Neural cell (in vitro differentiated cells): ENCODE results near the gene CNRIP1. TPM values are rescaled to one million over a fixed set of nuclear protein-coding genes. Genes with fewer than 3 reads are reported as not detected.

Experiments used
- H2AFZ ChIP-seq: fragments of 200-600, 300-800 bp; sonication (generic), shearing (Covaris generic); 2 replicates; pipeline ENCODE4 v1.6.0; 2014; ENCODE audit warnings: low read depth, mild to moderate bottlenecking, antibody characterized with exemption, low read length, moderate library complexity
- H3F3A ChIP-seq: fragments of 200-600 bp; shearing (Covaris generic); 2 replicates; pipeline ENCODE4 v1.6.1; 2016; ENCODE audit warnings: mild to moderate bottlenecking, moderate library complexity, mixed read lengths, antibody characterized with exemption, low read length; ENCODE audit not compliant: insufficient read depth, poor library complexity, severe bottlenecking
- H3K27ac ChIP-seq: fragments of 200-600, 300-800 bp; sonication (generic), shearing (Covaris generic); 2 replicates; pipeline ENCODE4 v1.5.1; 2014; ENCODE audit warnings: mild to moderate bottlenecking, low read length, moderate library complexity
- H3K27me3 ChIP-seq: fragments of 300-800, 200-600 bp; sonication (generic), shearing (Covaris generic); 2 replicates; pipeline ENCODE4 v1.6.0; 2014; ENCODE audit warnings: mild to moderate bottlenecking, low read depth, low read length, moderate library complexity; ENCODE audit not compliant: insufficient read depth
- H3K36me3 ChIP-seq: fragments of 300-800, 200-600 bp; sonication (generic), shearing (Covaris generic); 2 replicates; pipeline ENCODE4 v1.5.1; 2014; ENCODE audit warnings: mild to moderate bottlenecking, antibody characterized with exemption, low read length, moderate library complexity; ENCODE audit not compliant: insufficient read depth
- H3K4me2 ChIP-seq: fragments of 300-800, 200-600 bp; sonication (generic), shearing (Covaris generic); 2 replicates; pipeline ENCODE4 v1.6.0; 2014; ENCODE audit warnings: mild to moderate bottlenecking, low read length
- H3K4me3 ChIP-seq: fragments of 300-800, 200-600 bp; sonication (generic), shearing (Covaris generic); 2 replicates; pipeline ENCODE4 v1.5.1; 2014; ENCODE audit warnings: mild to moderate bottlenecking, low read length, moderate library complexity
- H3K79me2 ChIP-seq: fragments of 200-600 bp; shearing (Covaris generic); replicated peaks from 2 replicates; pipeline ENCODE4 v1.6.0; 2014; ENCODE audit warnings: mild to moderate bottlenecking, low read length, moderate library complexity; ENCODE audit not compliant: insufficient read depth
- H3K9ac ChIP-seq: fragments of 300-800, 200-600 bp; sonication (generic), shearing (Covaris generic); 2 replicates; pipeline ENCODE4 v1.6.1; 2016; ENCODE audit warnings: mild to moderate bottlenecking, low read length, mixed read lengths
- H3K9me2 ChIP-seq: fragments of 200-600 bp; shearing (Covaris generic); 2 replicates; pipeline ENCODE4 v1.6.1; 2016; ENCODE audit warnings: mild to moderate bottlenecking, low read length, mixed read lengths; ENCODE audit not compliant: insufficient read depth
- H3K9me3 ChIP-seq: fragments of 200-600, 300-800 bp; sonication (generic), shearing (Covaris generic); 2 replicates; pipeline ENCODE4 v1.6.1; 2016; ENCODE audit warnings: mild to moderate bottlenecking, mixed run types, low read length, moderate library complexity, mixed read lengths
- H4K20me1 ChIP-seq: fragments of 200-600 bp; shearing (Covaris generic); 2 replicates; pipeline ENCODE4 v1.6.1; 2016; ENCODE audit warnings: mild to moderate bottlenecking, mixed run types; ENCODE audit not compliant: insufficient read depth
- CTCF ChIP-seq: fragments of 450-650 bp; IDR thresholded peaks from 2 replicates; pipeline ENCODE4 v1.5.1; 2014; ENCODE audit warnings: antibody characterized with exemption, mild to moderate bottlenecking, moderate library complexity; ENCODE audit not compliant: poor library complexity, severe bottlenecking
- EP300 ChIP-seq: fragments of 450-650 bp; conservative IDR thresholded peaks from 2 replicates; pipeline ENCODE4 v1.6.1; 2014; ENCODE audit warnings: antibody characterized with exemption, mild to moderate bottlenecking, moderate library complexity; ENCODE audit not compliant: poor library complexity, severe bottlenecking
- EZH2 ChIP-seq: fragments of 200-600, 300-800 bp; shearing (Covaris generic), sonication (generic); IDR thresholded peaks from 2 replicates; pipeline ENCODE4 v1.6.1; 2014; ENCODE audit warnings: antibody characterized with exemption, low read length, borderline replicate concordance, mild to moderate bottlenecking; ENCODE audit not compliant: insufficient read depth, poor library complexity, severe bottlenecking
- MXI1 ChIP-seq: fragments of 450-650 bp; conservative IDR thresholded peaks from 2 replicates; pipeline ENCODE4 v1.6.1; 2014; ENCODE audit warnings: antibody characterized with exemption, mild to moderate bottlenecking; ENCODE audit not compliant: poor library complexity, severe bottlenecking
- POLR2AphosphoS5 ChIP-seq: IDR thresholded peaks from 2 replicates; pipeline ENCODE4 v1.6.1; 2012
- RAD21 ChIP-seq: fragments of 450-650 bp; conservative IDR thresholded peaks from 2 replicates; pipeline ENCODE4 v1.6.1; 2014; ENCODE audit warnings: antibody characterized with exemption, mild to moderate bottlenecking, moderate library complexity
- REST ChIP-seq: IDR thresholded peaks from 2 replicates; pipeline ENCODE4 v1.6.1; 2012; ENCODE audit warnings: borderline replicate concordance
- SMC3 ChIP-seq: fragments of 450-650 bp; conservative IDR thresholded peaks from 2 replicates; pipeline ENCODE4 v1.6.1; 2014; ENCODE audit warnings: antibody characterized with exemption, mild to moderate bottlenecking, moderate library complexity; ENCODE audit not compliant: poor library complexity
- TAF1 ChIP-seq: IDR thresholded peaks from 2 replicates; pipeline ENCODE4 v1.6.1; 2012; ENCODE audit warnings: low read depth
- polyA plus RNA-seq: library from polyadenylated mRNA; depleted of rRNA; stranded (reverse); fragments of >200 nt; gene quantifications from 2 replicates; pipeline ENCODE4 v1.2.3, GENCODE V29; 2014

The CNRIP1 gene
- polyA plus RNA-seq, 1 donor from 2014 or later, result 28.2 TPM

GRCh38 chr2:68342470-68342869 lies 22.7 kb upstream of the CNRIP1 start:
- no peaks in the 10 kb centered on the region for H3F3A ChIP-seq
- H2AFZ ChIP-seq, result no peak overlapping the region
- no peaks in the 10 kb centered on the region for H3K9me2 ChIP-seq
- no peak overlapping the region for H3K27ac ChIP-seq
- no peaks in the 10 kb centered on the region for H3K27me3 ChIP-seq
- no peaks in the 10 kb centered on the region for H3K9me3 ChIP-seq
- H3K4me3 ChIP-seq, result no peak overlapping the region
- no peak overlapping the region for H3K4me2 ChIP-seq
- TF ChIP-seq SMC3 (no peak), CTCF (no peak), REST (no peak), RAD21 (no peak), EP300 (no peak), POLR2AphosphoS5 (no peak), MXI1 (no peak), TAF1 (no peak), EZH2 (no peak)
- H3K79me2 ChIP-seq, result no peaks in the 10 kb centered on the region
- no peaks in the 10 kb centered on the region for H4K20me1 ChIP-seq
- H3K9ac ChIP-seq, result no peak overlapping the region
- H3K36me3 ChIP-seq, result no peaks in the 10 kb centered on the region

DNA sequence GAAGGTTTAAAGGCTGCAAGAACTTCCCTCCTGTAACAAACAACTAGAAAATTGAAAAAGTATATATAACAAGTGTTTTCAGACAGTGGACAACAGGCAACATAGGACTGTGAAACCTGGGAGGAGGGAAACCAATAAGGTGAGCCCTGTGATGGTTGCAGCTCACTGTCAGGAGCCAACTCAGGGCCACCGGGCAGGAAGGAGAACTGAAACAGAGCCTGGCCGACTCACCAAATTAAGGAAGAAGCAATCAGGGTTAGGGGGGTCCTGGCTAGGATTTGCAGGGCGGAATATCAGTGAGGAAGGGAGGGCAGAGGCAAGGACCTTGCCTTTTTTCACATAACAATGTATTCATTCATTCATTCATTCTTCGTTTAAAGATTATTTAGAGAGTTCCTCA lies 21.8 kb upstream of the CNRIP1 start:
- Histone ChIP-seq H3K9me2 (no peaks in the 10 kb centered on the region), H4K20me1 (no peaks in the 10 kb centered on the region), H2AFZ (no peak overlapping the region), H3K9ac (no peak overlapping the region), H3K36me3 (no peaks in the 10 kb centered on the region), H3K4me3 (no peak overlapping the region), H3F3A (no peaks in the 10 kb centered on the region), H3K4me2 (no peak overlapping the region), H3K27ac (no peak overlapping the region), H3K79me2 (no peaks in the 10 kb centered on the region), H3K27me3 (no peaks in the 10 kb centered on the region), H3K9me3 (no peaks in the 10 kb centered on the region)
- TF ChIP-seq REST, result no peak
- no peak for TF ChIP-seq MXI1
- no peak for TF ChIP-seq CTCF
- no peak for TF ChIP-seq EZH2
- no peak for TF ChIP-seq POLR2AphosphoS5
- TF ChIP-seq EP300, result no peak
